HG02938 (cell line): ENCODE data around the gene PLA2G6.
"Not testable (repeated sequence)": the region's sequence is repeated elsewhere in the genome, so short reads cannot be mapped to it uniquely, and the experiment has no call there.

Experiments used
- ATAC-seq: cut with Tn5 transposase; IDR thresholded peaks from one replicate; pipeline ENCODE4 v1.9.1; 2021; ENCODE audit warnings: mild to moderate bottlenecking, moderate library complexity; ENCODE audit not compliant: unreplicated experiment

The PLA2G6 gene

GRCh38 chr22:38137876-38138687 is 43.5 kb downstream of the PLA2G6 start:
- ATAC-seq: no peak

GRCh38 chr22:38136607-38137006 is 45.0 kb downstream of the PLA2G6 start:
- no peak for ATAC-seq

- no peak for ATAC-seq
Observed at GRCh38 chr22:38135133-38135706, 46.4 kb downstream of the PLA2G6 start.

GRCh38 chr22:38133331-38133730 is 48.3 kb downstream of the PLA2G6 start:
- no peak for ATAC-seq

- no peak for ATAC-seq
Observed at GRCh38 chr22:38132794-38133193, 48.8 kb downstream of the PLA2G6 start.

GRCh38 chr22:38132136-38132535 is 49.5 kb downstream of the PLA2G6 start:
- ATAC-seq: no peak

GRCh38 chr22:38131399-38131798 is 50.2 kb downstream of the PLA2G6 start:
- ATAC-seq: no peak

- ATAC-seq: no peak
Observed at GRCh38 chr22:38129856-38130255, 51.8 kb downstream of the PLA2G6 start.

GRCh38 chr22:38129021-38129420 is 52.6 kb downstream of the PLA2G6 start:
- ATAC-seq: no peak

- ATAC-seq: no peak
Observed at GRCh38 chr22:38127869-38128268, 53.8 kb downstream of the PLA2G6 start.

- ATAC-seq: no peak
Observed at GRCh38 chr22:38126928-38127668, 54.5 kb downstream of the PLA2G6 start.

GRCh38 chr22:38125751-38126201 is 55.9 kb downstream of the PLA2G6 start:
- no peak for ATAC-seq

GRCh38 chr22:38125038-38125610 is 56.5 kb downstream of the PLA2G6 start:
- no peak for ATAC-seq

GRCh38 chr22:38124236-38124974 is 57.2 kb downstream of the PLA2G6 start:
- ATAC-seq: no peak

GRCh38 chr22:38122616-38123015 is 59.0 kb downstream of the PLA2G6 start:
- ATAC-seq: no peak

GRCh38 chr22:38120359-38121110 is 61.1 kb downstream of the PLA2G6 start:
- no peak for ATAC-seq

- ATAC-seq: not testable (repeated sequence)
Observed at GRCh38 chr22:38118747-38119146, 62.9 kb downstream of the PLA2G6 start.

- ATAC-seq: no peak
Observed at GRCh38 chr22:38118182-38118581, 63.4 kb downstream of the PLA2G6 start.

- ATAC-seq: not testable (repeated sequence)
Observed at GRCh38 chr22:38117556-38117955, 64.1 kb downstream of the PLA2G6 start.
